ENCODE results near the gene KIF26A. TPM values are rescaled to one million over a fixed set of nuclear protein-coding genes. Genes with fewer than 3 reads are reported as not detected.

The KIF26A gene
- total RNA-seq, 2 experiments from 2014 or later: 0.29 to 0.38 TPM

DNA sequence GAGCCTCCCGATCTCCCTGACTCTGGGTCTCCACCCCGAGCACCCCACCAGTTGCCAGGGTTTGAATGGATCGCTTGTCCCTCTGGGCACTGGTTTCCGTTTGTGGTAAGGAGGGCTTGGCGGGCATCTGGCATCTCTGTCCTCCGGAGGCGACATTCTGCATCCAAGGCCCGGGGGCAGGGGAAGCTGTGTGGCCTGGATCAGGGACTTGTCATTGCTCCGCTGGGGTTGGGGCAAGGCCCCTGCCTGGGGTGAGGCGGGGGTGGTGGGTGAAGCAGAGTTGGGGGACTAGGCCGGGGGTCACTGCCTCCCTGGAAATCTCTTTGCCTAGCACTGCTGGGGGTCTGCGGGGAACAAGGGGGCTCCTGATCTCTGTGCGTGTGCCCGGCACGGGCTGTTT is 30.2 kb downstream of the KIF26A start:
- POLR2A ChIA-PET: no interaction called here
- H3K36me3 Mint-ChIP-seq: no peaks in the 10 kb centered on the region
- H3K9me3 Mint-ChIP-seq: no peaks in the 10 kb centered on the region
- H3K27ac Mint-ChIP-seq: no peak overlapping the region
- no peak for DNase-seq
- H3K27me3 Mint-ChIP-seq: no peaks in the 10 kb centered on the region
- no peaks in the 10 kb centered on the region for H3K4me1 Mint-ChIP-seq (ENCODE audit: low read depth)
- CTCF ChIA-PET: no interaction called here
- H3K4me3 Mint-ChIP-seq: no peak overlapping the region
- intact Hi-C loops (cut with micrococcal nuclease): no loop called here

GRCh38 chr14:104169005-104169698 is 30.8 kb downstream of the KIF26A start:
- no peaks in the 10 kb centered on the region for H3K27me3 Mint-ChIP-seq
- no peak overlapping the region for H3K27ac Mint-ChIP-seq
- ChIA-PET POLR2A (no interaction called here), CTCF (no interaction called here)
- intact Hi-C loops (cut with micrococcal nuclease): no loop called here
- H3K36me3 Mint-ChIP-seq: no peaks in the 10 kb centered on the region
- no peak overlapping the region for H3K4me3 Mint-ChIP-seq
- no peak for DNase-seq
- H3K4me1 Mint-ChIP-seq (ENCODE audit: low read depth): no peaks in the 10 kb centered on the region
- no peaks in the 10 kb centered on the region for H3K9me3 Mint-ChIP-seq

DNA sequence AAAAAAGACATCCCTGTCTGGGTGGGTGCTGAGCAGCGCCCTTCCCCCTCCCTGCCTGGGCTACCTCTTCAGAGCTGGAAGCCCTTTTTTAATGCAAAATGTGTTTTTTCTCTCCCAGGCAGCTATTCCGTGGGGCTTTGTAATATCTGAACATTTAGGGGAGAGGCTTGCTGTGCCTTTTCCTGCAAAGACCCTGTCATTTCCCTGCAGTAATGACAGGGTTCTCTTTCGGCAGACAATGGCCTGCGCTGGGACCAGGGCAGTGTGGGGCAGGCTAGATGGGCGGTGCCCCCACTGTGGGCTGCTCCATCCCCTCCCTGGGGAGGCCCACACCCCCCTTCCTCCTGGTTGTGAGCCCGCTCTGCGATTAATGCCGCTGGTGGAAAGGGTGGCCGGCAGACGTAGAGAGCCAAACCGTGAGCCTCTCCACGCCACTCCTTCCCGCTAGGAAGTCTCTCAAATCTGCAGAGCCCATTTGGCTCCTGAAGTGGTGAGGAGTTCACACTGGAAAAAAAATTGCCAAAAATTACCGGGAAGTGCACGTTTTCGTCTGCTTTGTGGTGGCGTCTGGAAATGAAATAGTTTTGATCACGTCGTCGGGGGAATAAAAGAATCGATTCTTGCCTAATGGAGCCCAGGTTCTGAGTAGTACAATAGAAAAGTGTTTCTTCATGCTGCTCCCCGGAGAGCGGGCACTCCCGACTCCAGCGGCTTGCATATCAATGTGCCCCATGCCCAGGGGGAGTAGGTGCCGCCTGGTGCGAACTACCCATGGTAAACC is 31.5 kb downstream of the KIF26A start:
- CTCF ChIA-PET: no interaction called here
- intact Hi-C loops (cut with micrococcal nuclease): no loop called here
- H3K4me1 Mint-ChIP-seq (ENCODE audit: low read depth): no peaks in the 10 kb centered on the region
- no peaks in the 10 kb centered on the region for H3K9me3 Mint-ChIP-seq
- H3K36me3 Mint-ChIP-seq: no peaks in the 10 kb centered on the region
- POLR2A ChIA-PET: no interaction called here
- DNase-seq: no peak
- no peaks in the 10 kb centered on the region for H3K27me3 Mint-ChIP-seq
- H3K27ac Mint-ChIP-seq: no peak overlapping the region
- H3K4me3 Mint-ChIP-seq: no peak overlapping the region

DNA sequence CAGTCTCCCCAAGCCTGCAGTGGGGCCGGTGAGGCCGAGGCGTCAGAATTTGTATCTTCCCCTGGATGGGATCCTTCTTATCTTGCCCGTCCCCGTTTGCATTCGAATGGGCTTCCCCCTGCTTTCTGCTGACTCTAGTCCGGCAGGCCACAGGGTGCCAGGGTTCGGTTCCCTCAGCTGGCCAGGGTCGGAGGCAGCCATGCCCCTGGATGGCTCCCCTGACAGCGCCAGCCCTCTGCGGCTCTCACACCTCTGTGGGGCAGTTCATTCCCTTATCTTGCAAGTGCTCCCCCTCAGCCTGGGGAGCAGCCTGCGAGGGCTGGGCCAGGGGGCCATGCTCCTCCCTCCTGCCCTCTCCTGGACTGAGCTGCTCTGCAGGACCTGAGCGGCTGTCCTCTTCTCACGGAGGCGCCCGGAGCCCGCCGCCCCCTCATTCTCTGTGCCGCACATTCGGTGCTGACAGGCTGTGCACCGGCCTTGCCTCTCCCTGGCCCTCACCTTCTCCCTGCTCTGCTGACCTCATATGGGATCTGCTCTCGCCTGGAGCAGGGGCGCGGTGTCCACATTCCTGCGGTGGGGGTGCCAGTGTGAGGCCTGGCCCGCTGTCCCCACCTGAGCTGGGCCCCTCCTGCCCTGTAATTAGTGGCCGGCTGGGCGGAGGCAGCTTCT is 32.8 kb downstream of the KIF26A start:
- H3K36me3 Mint-ChIP-seq: no peaks in the 10 kb centered on the region
- H3K4me3 Mint-ChIP-seq: no peak overlapping the region
- H3K27ac Mint-ChIP-seq: no peak overlapping the region
- no peaks in the 10 kb centered on the region for H3K27me3 Mint-ChIP-seq
- no peaks in the 10 kb centered on the region for H3K9me3 Mint-ChIP-seq
- CTCF ChIA-PET: no interaction called here
- intact Hi-C loops (cut with micrococcal nuclease): no loop called here
- POLR2A ChIA-PET: no interaction called here
- H3K4me1 Mint-ChIP-seq (ENCODE audit: low read depth): no peaks in the 10 kb centered on the region
- no peak for DNase-seq

- Mint-ChIP-seq H3K36me3 (no peaks in the 10 kb centered on the region), H3K9me3 (no peaks in the 10 kb centered on the region), H3K4me3 (no peak overlapping the region), H3K27me3 (no peaks in the 10 kb centered on the region), H3K27ac (no peak overlapping the region), H3K4me1 (ENCODE audit: low read depth) (no peaks in the 10 kb centered on the region)
- intact Hi-C loops (cut with micrococcal nuclease): no loop called here
- no peak for DNase-seq
- POLR2A ChIA-PET: no interaction called here
- CTCF ChIA-PET: no interaction called here
Measured at GRCh38 chr14:104171895-104172294, 33.5 kb downstream of the KIF26A start.

- Mint-ChIP-seq H3K4me3 (no peak overlapping the region), H3K36me3 (no peaks in the 10 kb centered on the region), H3K27ac (no peak overlapping the region), H3K9me3 (no peaks in the 10 kb centered on the region), H3K27me3 (no peaks in the 10 kb centered on the region), H3K4me1 (ENCODE audit: low read depth) (no peaks in the 10 kb centered on the region)
- ChIA-PET CTCF (no interaction called here), POLR2A (no interaction called here)
- DNase-seq: no peak
- intact Hi-C loops (cut with micrococcal nuclease): no loop called here
Measured at GRCh38 chr14:104172349-104172748, 34.0 kb downstream of the KIF26A start.

DNA sequence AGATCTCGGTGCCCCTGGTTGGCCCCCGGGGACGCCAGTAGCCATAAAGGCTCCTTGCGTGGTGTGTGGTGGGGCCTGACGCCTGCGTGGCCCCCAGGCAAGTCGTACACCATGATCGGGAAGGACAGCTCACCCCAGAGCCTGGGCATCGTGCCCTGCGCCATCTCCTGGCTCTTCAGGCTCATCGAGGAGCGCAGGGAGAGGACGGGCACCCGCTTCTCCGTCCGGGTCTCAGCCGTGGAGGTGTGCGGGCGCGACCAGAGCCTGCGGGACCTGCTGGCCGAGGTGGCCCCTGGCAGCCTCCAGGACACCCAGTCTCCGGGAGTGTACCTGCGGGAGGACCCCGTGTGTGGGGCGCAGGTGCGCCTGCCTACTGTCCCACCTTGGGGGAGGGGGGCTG is 34.5 kb downstream of the KIF26A start:
- H3K27me3 Mint-ChIP-seq: no peaks in the 10 kb centered on the region
- CTCF ChIA-PET: no interaction called here
- no peaks in the 10 kb centered on the region for H3K36me3 Mint-ChIP-seq
- intact Hi-C loops (cut with micrococcal nuclease): no loop called here
- no peaks in the 10 kb centered on the region for H3K9me3 Mint-ChIP-seq
- POLR2A ChIA-PET: no interaction called here
- no peak overlapping the region for H3K4me3 Mint-ChIP-seq
- no peaks in the 10 kb centered on the region for H3K4me1 Mint-ChIP-seq (ENCODE audit: low read depth)
- no peak overlapping the region for H3K27ac Mint-ChIP-seq
- DNase-seq: no peak

- H3K27me3 Mint-ChIP-seq: no peaks in the 10 kb centered on the region
- no peaks in the 10 kb centered on the region for H3K9me3 Mint-ChIP-seq
- H3K4me3 Mint-ChIP-seq: no peak overlapping the region
- H3K4me1 Mint-ChIP-seq (ENCODE audit: low read depth): no peaks in the 10 kb centered on the region
- H3K27ac Mint-ChIP-seq: no peak overlapping the region
- no peaks in the 10 kb centered on the region for H3K36me3 Mint-ChIP-seq
- POLR2A ChIA-PET: no interaction called here
- intact Hi-C loops (cut with micrococcal nuclease): no loop called here
- no peak for DNase-seq
- CTCF ChIA-PET: no interaction called here
Measured at GRCh38 chr14:104174051-104174450, 35.7 kb downstream of the KIF26A start.

DNA sequence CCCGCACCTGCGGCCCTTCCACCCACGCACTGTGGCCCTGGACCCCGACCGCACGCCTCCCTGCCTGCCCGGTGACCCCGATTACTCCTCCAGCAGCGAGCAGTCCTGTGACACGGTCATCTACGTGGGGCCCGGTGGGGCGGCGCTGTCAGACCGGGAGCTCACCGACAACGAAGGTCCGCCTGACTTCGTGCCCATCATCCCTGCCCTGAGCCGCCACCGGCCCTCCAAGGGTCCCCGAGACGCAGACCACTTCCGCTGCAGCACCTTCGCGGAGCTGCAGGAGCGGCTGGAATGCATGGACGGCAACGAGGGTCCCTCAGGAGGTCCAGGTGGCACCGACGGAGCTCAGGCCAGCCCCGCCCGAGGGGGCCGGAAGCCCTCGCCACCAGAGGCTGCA is 36.7 kb downstream of the KIF26A start:
- Mint-ChIP-seq H3K4me1 (ENCODE audit: low read depth) (no peaks in the 10 kb centered on the region), H3K4me3 (no peak overlapping the region), H3K36me3 (no peaks in the 10 kb centered on the region), H3K9me3 (no peaks in the 10 kb centered on the region), H3K27ac (no peak overlapping the region), H3K27me3 (no peaks in the 10 kb centered on the region)
- DNase-seq: no peak
- ChIA-PET POLR2A (no interaction called here), CTCF (no interaction called here)
- intact Hi-C loops (cut with micrococcal nuclease): no loop called here

GRCh38 chr14:104175811-104176210 is 37.4 kb downstream of the KIF26A start:
- ChIA-PET CTCF (no interaction called here), POLR2A (no interaction called here)
- H3K36me3 Mint-ChIP-seq: no peaks in the 10 kb centered on the region
- no peaks in the 10 kb centered on the region for H3K4me1 Mint-ChIP-seq (ENCODE audit: low read depth)
- peaks cover 2% of the 10 kb centered on the region for H3K27me3 Mint-ChIP-seq
- DNase-seq: no peak
- H3K4me3 Mint-ChIP-seq: no peak overlapping the region
- H3K27ac Mint-ChIP-seq: no peak overlapping the region
- intact Hi-C loops (cut with micrococcal nuclease): no loop called here
- H3K9me3 Mint-ChIP-seq: no peaks in the 10 kb centered on the region

- DNase-seq: no peak
- H3K27ac Mint-ChIP-seq: no peak overlapping the region
- POLR2A ChIA-PET: no interaction called here
Measured at GRCh38 chr14:104176611-104177010, 38.2 kb downstream of the KIF26A start.

DNA sequence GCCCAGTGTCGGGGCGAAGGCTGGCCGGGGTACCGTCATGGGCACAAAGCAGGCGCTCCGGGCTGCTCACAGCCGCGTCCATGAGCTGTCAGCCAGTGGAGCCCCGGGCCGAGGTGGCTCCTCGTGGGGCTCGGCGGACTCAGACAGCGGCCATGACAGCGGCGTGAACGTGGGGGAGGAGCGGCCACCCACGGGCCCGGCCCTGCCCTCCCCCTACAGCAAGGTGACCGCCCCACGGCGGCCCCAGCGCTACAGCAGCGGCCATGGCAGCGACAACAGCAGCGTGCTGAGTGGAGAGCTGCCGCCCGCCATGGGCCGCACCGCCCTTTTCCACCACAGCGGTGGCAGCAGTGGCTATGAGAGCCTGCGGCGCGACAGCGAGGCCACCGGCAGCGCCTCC is 39.0 kb downstream of the KIF26A start:
- Mint-ChIP-seq H3K27me3 (peaks cover 2% of the 10 kb centered on the region), H3K9me3 (no peaks in the 10 kb centered on the region), H3K4me3 (no peak overlapping the region), H3K4me1 (ENCODE audit: low read depth) (no peaks in the 10 kb centered on the region), H3K36me3 (no peaks in the 10 kb centered on the region), H3K27ac (no peak overlapping the region)
- CTCF ChIA-PET: no interaction called here
- POLR2A ChIA-PET: no interaction called here
- DNase-seq: no peak
- intact Hi-C loops (cut with micrococcal nuclease): no loop called here

More at GRCh38 chr14:104176611-104177010, 38.2 kb downstream of the KIF26A start:
- intact Hi-C loops (cut with micrococcal nuclease): no loop called here
- Mint-ChIP-seq H3K4me1 (ENCODE audit: low read depth) (no peaks in the 10 kb centered on the region), H3K4me3 (no peak overlapping the region), H3K36me3 (no peaks in the 10 kb centered on the region), H3K27me3 (peaks cover 2% of the 10 kb centered on the region), H3K9me3 (no peaks in the 10 kb centered on the region)
- CTCF ChIA-PET: no interaction called here

DNA sequence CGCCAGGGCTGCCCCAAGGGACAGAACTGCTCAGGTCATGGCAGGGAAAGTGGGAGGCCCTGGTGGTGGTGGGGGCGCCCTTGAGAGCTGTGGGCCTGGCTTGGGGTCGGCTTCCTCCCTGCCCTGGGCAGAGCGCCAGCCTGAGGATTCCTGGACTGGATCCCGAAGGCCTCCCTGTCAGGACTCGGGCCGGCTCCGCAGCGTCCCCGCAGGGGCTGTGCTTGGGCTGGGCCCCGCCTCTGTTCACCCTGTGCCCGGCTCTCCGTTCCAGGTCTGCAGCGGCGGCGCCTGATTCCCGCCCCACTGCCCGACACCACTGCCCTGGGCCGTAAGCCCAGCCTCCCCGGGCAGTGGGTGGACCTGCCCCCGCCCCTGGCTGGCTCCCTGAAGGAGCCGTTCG is 39.9 kb downstream of the KIF26A start:
- DNase-seq: no peak
- Mint-ChIP-seq H3K36me3 (no peaks in the 10 kb centered on the region), H3K27me3 (peaks cover 2% of the 10 kb centered on the region), H3K4me3 (no peak overlapping the region), H3K27ac (no peak overlapping the region), H3K4me1 (ENCODE audit: low read depth) (no peaks in the 10 kb centered on the region), H3K9me3 (no peaks in the 10 kb centered on the region)
- intact Hi-C loops (cut with micrococcal nuclease): no loop called here
- ChIA-PET CTCF (no interaction called here), POLR2A (no interaction called here)
